ENCODE data around the gene ALDOC. TPM values are rescaled to one million over a fixed set of nuclear protein-coding genes. Genes with fewer than 3 reads are reported as not detected.

The ALDOC gene
- total and polyA plus RNA-seq, 2 experiments from 2014 or later, result 33.5 to 157 TPM

DNA sequence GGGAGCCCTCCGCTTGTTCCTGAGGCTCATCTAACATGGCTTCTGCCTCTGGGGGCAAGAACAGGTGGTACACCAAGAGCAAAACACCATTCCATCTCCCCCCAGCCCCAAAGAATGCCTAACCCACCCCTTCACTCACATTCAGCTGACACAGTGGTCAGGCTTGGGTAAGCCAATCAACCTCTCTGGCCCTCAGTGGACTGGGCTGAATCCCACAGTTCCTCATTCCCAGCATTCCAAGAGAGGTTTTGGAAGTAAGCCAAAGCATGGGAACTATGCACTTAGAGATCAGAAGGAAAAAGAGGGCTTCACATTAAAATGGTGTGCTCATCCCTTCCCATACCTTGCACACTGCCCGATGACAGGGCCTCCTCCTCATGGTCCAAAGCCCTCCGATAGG is 13.2 kb downstream of the ALDOC start (continued):
- TF ChIP-seq CREB1 (CRISPR knock-in tag; IDR thresholded peaks at IDR 0.05; ENCODE audit: low read depth) (no peak), NANOG (IDR thresholded peaks at IDR 0.05; ENCODE audit: borderline replicate concordance) (no peak), EZH2phosphoT487 (IDR thresholded peaks at IDR 0.05; ENCODE audit: unreplicated experiment) (no peak), ZNF114 (CRISPR knock-in tag; IDR thresholded peaks at IDR 0.05) (no peak), ZNF331 (CRISPR knock-in tag; IDR thresholded peaks at IDR 0.05; ENCODE audit: low read depth) (no peak), POLR2AphosphoS5 (IDR thresholded peaks at IDR 0.05; ENCODE audit: low read depth) (no peak), JUNB (IDR thresholded peaks at IDR 0.05; ENCODE audit: unreplicated experiment) (no peak), STAT1 (IDR thresholded peaks at IDR 0.05; ENCODE audit: unreplicated experiment) (no peak)
- TF ChIP-seq, protein P1, sequence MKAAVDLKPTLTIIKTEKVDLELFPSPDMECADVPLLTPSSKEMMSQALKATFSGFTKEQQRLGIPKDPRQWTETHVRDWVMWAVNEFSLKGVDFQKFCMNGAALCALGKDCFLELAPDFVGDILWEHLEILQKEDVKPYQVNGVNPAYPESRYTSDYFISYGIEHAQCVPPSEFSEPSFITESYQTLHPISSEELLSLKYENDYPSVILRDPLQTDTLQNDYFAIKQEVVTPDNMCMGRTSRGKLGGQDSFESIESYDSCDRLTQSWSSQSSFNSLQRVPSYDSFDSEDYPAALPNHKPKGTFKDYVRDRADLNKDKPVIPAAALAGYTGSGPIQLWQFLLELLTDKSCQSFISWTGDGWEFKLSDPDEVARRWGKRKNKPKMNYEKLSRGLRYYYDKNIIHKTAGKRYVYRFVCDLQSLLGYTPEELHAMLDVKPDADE (IDR thresholded peaks at IDR 0.05), result no peak

- ATAC-seq (no peak), DNase-seq (ENCODE audit: low spot score) (no peak)
- Histone ChIP-seq H3K9me2 (ENCODE audit: insufficient read depth) (no peaks in the 10 kb centered on the region), H3K4me2 (no peak overlapping the region), H3K27ac (ENCODE audit: low read depth) (no peak overlapping the region), H3K79me2 (replicated peaks; ENCODE audit: insufficient read depth) (peaks cover 8% of the 10 kb centered on the region), H2AFZ (no peak overlapping the region), H4K20me1 (replicated peaks; ENCODE audit: insufficient read depth) (no peaks in the 10 kb centered on the region; the same call in 1 of the 2 replicates), H3K4me3 (no peak overlapping the region), H3K27me3 (ENCODE audit: insufficient read depth) (no peaks in the 10 kb centered on the region), H3F3A (replicated peaks; ENCODE audit: low read depth) (no peaks in the 10 kb centered on the region), H3K36me3 (ENCODE audit: insufficient read depth) (peaks cover 24% of the 10 kb centered on the region), H3K4me1 (ENCODE audit: insufficient read depth) (peaks cover 15% of the 10 kb centered on the region; the same call in 1 of the 2 replicates)
- Mint-ChIP-seq H3K4me1 (peaks cover 17% of the 10 kb centered on the region), H3K27ac (no peak overlapping the region), H3K36me3 (ENCODE audit: low read depth) (peaks cover 42% of the 10 kb centered on the region), H3K9me3 (no peaks in the 10 kb centered on the region; the same call in 2 of the 3 replicates), H3K27me3 (ENCODE audit: insufficient read depth, low read depth, poor library complexity) (peaks cover 13% of the 10 kb centered on the region), H3K4me3 (no peak overlapping the region)
- TF ChIP-seq, protein P2, sequence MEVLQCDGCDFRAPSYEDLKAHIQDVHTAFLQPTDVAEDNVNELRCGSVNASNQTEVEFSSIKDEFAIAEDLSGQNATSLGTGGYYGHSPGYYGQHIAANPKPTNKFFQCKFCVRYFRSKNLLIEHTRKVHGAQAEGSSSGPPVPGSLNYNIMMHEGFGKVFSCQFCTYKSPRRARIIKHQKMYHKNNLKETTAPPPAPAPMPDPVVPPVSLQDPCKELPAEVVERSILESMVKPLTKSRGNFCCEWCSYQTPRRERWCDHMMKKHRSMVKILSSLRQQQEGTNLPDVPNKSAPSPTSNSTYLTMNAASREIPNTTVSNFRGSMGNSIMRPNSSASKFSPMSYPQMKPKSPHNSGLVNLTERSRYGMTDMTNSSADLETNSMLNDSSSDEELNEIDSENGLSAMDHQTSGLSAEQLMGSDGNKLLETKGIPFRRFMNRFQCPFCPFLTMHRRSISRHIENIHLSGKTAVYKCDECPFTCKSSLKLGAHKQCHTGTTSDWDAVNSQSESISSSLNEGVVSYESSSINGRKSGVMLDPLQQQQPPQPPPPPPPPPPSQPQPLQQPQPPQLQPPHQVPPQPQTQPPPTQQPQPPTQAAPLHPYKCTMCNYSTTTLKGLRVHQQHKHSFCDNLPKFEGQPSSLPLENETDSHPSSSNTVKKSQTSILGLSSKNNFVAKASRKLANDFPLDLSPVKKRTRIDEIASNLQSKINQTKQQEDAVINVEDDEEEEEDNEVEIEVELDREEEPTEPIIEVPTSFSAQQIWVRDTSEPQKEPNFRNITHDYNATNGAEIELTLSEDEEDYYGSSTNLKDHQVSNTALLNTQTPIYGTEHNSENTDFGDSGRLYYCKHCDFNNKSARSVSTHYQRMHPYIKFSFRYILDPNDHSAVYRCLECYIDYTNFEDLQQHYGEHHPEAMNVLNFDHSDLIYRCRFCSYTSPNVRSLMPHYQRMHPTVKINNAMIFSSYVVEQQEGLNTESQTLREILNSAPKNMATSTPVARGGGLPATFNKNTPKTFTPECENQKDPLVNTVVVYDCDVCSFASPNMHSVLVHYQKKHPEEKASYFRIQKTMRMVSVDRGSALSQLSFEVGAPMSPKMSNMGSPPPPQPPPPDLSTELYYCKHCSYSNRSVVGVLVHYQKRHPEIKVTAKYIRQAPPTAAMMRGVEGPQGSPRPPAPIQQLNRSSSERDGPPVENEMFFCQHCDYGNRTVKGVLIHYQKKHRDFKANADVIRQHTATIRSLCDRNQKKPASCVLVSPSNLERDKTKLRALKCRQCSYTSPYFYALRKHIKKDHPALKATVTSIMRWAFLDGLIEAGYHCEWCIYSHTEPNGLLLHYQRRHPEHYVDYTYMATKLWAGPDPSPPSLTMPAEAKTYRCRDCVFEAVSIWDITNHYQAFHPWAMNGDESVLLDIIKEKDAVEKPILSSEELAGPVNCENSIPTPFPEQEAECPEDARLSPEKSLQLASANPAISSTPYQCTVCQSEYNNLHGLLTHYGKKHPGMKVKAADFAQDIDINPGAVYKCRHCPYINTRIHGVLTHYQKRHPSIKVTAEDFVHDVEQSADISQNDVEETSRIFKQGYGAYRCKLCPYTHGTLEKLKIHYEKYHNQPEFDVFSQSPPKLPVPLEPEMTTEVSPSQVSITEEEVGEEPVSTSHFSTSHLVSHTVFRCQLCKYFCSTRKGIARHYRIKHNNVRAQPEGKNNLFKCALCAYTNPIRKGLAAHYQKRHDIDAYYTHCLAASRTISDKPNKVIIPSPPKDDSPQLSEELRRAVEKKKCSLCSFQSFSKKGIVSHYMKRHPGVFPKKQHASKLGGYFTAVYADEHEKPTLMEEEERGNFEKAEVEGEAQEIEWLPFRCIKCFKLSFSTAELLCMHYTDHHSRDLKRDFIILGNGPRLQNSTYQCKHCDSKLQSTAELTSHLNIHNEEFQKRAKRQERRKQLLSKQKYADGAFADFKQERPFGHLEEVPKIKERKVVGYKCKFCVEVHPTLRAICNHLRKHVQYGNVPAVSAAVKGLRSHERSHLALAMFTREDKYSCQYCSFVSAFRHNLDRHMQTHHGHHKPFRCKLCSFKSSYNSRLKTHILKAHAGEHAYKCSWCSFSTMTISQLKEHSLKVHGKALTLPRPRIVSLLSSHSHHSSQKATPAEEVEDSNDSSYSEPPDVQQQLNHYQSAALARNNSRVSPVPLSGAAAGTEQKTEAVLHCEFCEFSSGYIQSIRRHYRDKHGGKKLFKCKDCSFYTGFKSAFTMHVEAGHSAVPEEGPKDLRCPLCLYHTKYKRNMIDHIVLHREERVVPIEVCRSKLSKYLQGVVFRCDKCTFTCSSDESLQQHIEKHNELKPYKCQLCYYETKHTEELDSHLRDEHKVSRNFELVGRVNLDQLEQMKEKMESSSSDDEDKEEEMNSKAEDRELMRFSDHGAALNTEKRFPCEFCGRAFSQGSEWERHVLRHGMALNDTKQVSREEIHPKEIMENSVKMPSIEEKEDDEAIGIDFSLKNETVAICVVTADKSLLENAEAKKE (CRISPR knock-in tag; IDR thresholded peaks at IDR 0.05), result no peak
- TF ChIP-seq REST (IDR thresholded peaks at IDR 0.05; ENCODE audit: unreplicated experiment), result no peak
- no peak for TF ChIP-seq JUNB (IDR thresholded peaks at IDR 0.05; ENCODE audit: unreplicated experiment)
- TF ChIP-seq NANOG (IDR thresholded peaks at IDR 0.05; ENCODE audit: borderline replicate concordance), result no peak
- no peak for TF ChIP-seq ZNF331 (CRISPR knock-in tag; IDR thresholded peaks at IDR 0.05; ENCODE audit: low read depth)
- no peak for TF ChIP-seq EZH2phosphoT487 (IDR thresholded peaks at IDR 0.05; ENCODE audit: unreplicated experiment)
- no peak for TF ChIP-seq ZNF114 (CRISPR knock-in tag; IDR thresholded peaks at IDR 0.05)
- TF ChIP-seq STAT1 (IDR thresholded peaks at IDR 0.05; ENCODE audit: unreplicated experiment), result no peak
- TF ChIP-seq CREB1 (CRISPR knock-in tag; IDR thresholded peaks at IDR 0.05; ENCODE audit: low read depth), result no peak
- TF ChIP-seq POLR2AphosphoS5 (IDR thresholded peaks at IDR 0.05; ENCODE audit: low read depth), result no peak
- no peak for TF ChIP-seq EZH2 (IDR thresholded peaks at IDR 0.05; ENCODE audit: low read depth, unreplicated experiment)
Observed at GRCh38 chr17:28555022-28555421, 21.7 kb downstream of the ALDOC start.
